Heart left ventricle (tissue), 16 donors: ENCODE measurements around the gene CHN2. TPM values are rescaled to one million over a fixed set of nuclear protein-coding genes. Genes with fewer than 3 reads are reported as not detected.

ENCODE experiments used
- ATAC-seq, 4 donors: fragments of 200-7000 bp; cut with Tn5 transposase; one replicate each; pipeline ENCODE4 v1.9.1; 2020 to 2022; ENCODE audit warnings: moderate library complexity in 4 of 4, mild to moderate bottlenecking in 3 of 4, moderate number of reproducible peaks in 1 of 4
- DNase-seq, 5 donors: peaks; one replicate each; pipeline ENCODE4 v3.0.0-alpha.2; 2020
- H3K27ac ChIP-seq, 12 donors: fragments of 200-600 bp; sonication (generic) in 4 of 12; one replicate each; pipeline versions ENCODE4 v1.5.0 to v1.8.0; 2016 to 2022; ENCODE audit warnings: mild to moderate bottlenecking in 2 of 12
- H3K27me3 ChIP-seq, 9 donors: fragments of 200-600 bp; sonication (generic) in 2 of 9; one replicate each; pipeline versions ENCODE4 v1.5.1 to v1.8.0; 2016 to 2022; ENCODE audit warnings: mild to moderate bottlenecking in 3 of 9
- H3K36me3 ChIP-seq, 9 donors: fragments of 200-600 bp; sonication (generic) in 2 of 9; one replicate each; pipeline versions ENCODE4 v1.5.0 to v1.8.0; 2018 to 2022; ENCODE audit warnings: mild to moderate bottlenecking in 2 of 9
- H3K4me1 ChIP-seq, 12 donors: fragments of 200-600 bp; sonication (generic) in 4 of 12; one replicate each; pipeline versions ENCODE4 v1.5.0 to v1.8.0; 2016 to 2022; ENCODE audit warnings: mild to moderate bottlenecking in 3 of 12
- H3K4me3 ChIP-seq, 12 donors: fragments of 200-600 bp; sonication (generic) in 4 of 12; one replicate each; pipeline versions ENCODE4 v1.5.0 to v1.8.0; 2017 to 2022; ENCODE audit warnings: mild to moderate bottlenecking in 9 of 12, moderate library complexity in 4 of 12
- H3K9me3 ChIP-seq, 12 donors: fragments of 200-600 bp; sonication (generic) in 4 of 12; one replicate each; pipeline versions ENCODE4 v1.5.0 to v1.8.0; 2016 to 2022; ENCODE audit warnings: mild to moderate bottlenecking in 1 of 12
- CTCF ChIP-seq, 12 donors: fragments of 200-600 bp; sonication (generic) in 4 of 12; IDR thresholded peaks; one replicate each; pipeline versions ENCODE4 v1.5.0 to v1.8.0; 2018 to 2022; ENCODE audit warnings: antibody characterized with exemption in 12 of 12, mild to moderate bottlenecking in 5 of 12
- POLR2A ChIP-seq, 2 donors: fragments of 450-650 bp; IDR thresholded peaks; one replicate each; pipeline ENCODE4 v1.6.1; 2017; ENCODE audit warnings: antibody characterized with exemption in 2 of 2, mild to moderate bottlenecking in 2 of 2, moderate library complexity in 2 of 2
- WGBS, 4 donors: extraction: QIAGEN DNeasy Blood & Tissue Kit in 2 of 4; methylation state at CpG; one replicate each; pipeline versions ENCODE4 v1.1.5 to v1.1.7; 2013 to 2018; 5-methylcytosine and 5-hydroxymethylcytosine counted together
- intact Hi-C, 10 donors: fragments of 100-400 bp; cut with DNase I; formaldehyde crosslinking; loops; one replicate each; pipeline versions ENCODE4 v1.11.1 to v1.14.2; 2022
- polyA plus RNA-seq, 2 donors: library from polyadenylated mRNA; stranded (reverse); fragments of 200-250 nt; gene quantifications; one replicate each; pipeline ENCODE4 v1.2.3, GENCODE V29; 2013
- total RNA-seq, 9 donors: library from RNA; depleted of rRNA in 2 of 9; stranded (reverse); fragments of >200 nt in 2 of 9; fragmentation: NEBNext Ultra II Directional in 3 of 9; extraction: Animal tissue kit (Norgen Biotek cat#: 25700) in 3 of 9; gene quantifications; one replicate each; pipeline versions ENCODE4 v1.1.0 to v1.2.4, GENCODE V29; 2016 to 2023
- donor health status: ischemic (EF 13 %, LVEDD 7.1; RV severe dilation, severe dysfunction).
- donor health status: healthy with polysubstance abuse.
- donor health status: DM: no; HTN: yes; CAD: no.
- donor health status: DM: no; HTN: no; CAD: no.
- donor health status: ischemic (EF 25% LVEDD 6.9; RV normal size, moderate dysfunction).
- donor health status: ischemic (EF 25% LVEDD 5.7; RV mildly dilated, moderate dysfunction).
- donor health status: healthy.
- donor health status: DM: yes; HTN: yes; CAD: no.
- donor health status: ischemic (EF 35%, LVEDD 5.7; RV mildly dilated, moderate dysfunction).
- donor health status: nonischemic (EF 11% LVEDD 7.7; RV severe dilation, severe dysfunction).
- donor health status: DM: yes; HTN: yes; CAD: no.
- donor health status: PGD.
- donor health status: ischemic (EF 29% LVEDD 5.4; RV normal size, mild dysfunction).
- donor health status: nonischemic (EF 23%, LVEDD 6.1; RV moderate dilation, normal function).

Gene CHN2
- total and polyA plus RNA-seq, 11 donors = 11.2 to 54.4 (median 33.6) TPM

GRCh38 chr7:29476916-29477315, 282.3 kb downstream of the CHN2 start:
- H3K27ac ChIP-seq = no peak overlapping the region
- TF ChIP-seq CTCF (IDR thresholded peaks at IDR 0.05) (no peak), POLR2A (IDR thresholded peaks at IDR 0.05) (no peak)
- no peak for ATAC-seq
- H3K36me3 ChIP-seq = no peaks in the 10 kb centered on the region
- H3K4me1 ChIP-seq = peaks cover 0 to 37% (median 19%) of the 10 kb centered on the region in 12 donors
- H3K9me3 ChIP-seq = no peaks in the 10 kb centered on the region
- H3K27me3 ChIP-seq = no peaks in the 10 kb centered on the region
- DNase-seq = no peak
- no peak overlapping the region for H3K4me3 ChIP-seq
- WGBS, 4 donors = 41 to 63% (median 53%) methylated on average over 4 of the region's 4 CpGs
- intact Hi-C loops = no loop called here

- H3K27me3 ChIP-seq = no peaks in the 10 kb centered on the region
Measured at GRCh38 chr7:29478226-29478625, 283.7 kb downstream of the CHN2 start.

GRCh38 chr7:29478687-29479240, 284.2 kb downstream of the CHN2 start:
- no peak overlapping the region for H3K4me3 ChIP-seq
- ATAC-seq (no peak), DNase-seq (no peak)
- peaks cover 0 to 49% (median 21%) of the 10 kb centered on the region in 12 donors for H3K4me1 ChIP-seq
- H3K9me3 ChIP-seq = no peaks in the 10 kb centered on the region
- no peaks in the 10 kb centered on the region for H3K27me3 ChIP-seq
- TF ChIP-seq CTCF (IDR thresholded peaks at IDR 0.05) = no peak
- no peak for TF ChIP-seq POLR2A (IDR thresholded peaks at IDR 0.05)
- intact Hi-C loops = no loop called here
- no peaks in the 10 kb centered on the region for H3K36me3 ChIP-seq
- peak overlapping the region in 2 of 12 donors; percentile 67 to 88 for H3K27ac ChIP-seq
- 80 to 91% (median 89%) methylated on average over 4 of the region's 4 CpGs for WGBS, 4 donors

More at GRCh38 chr7:29478226-29478625, 283.7 kb downstream of the CHN2 start:
- ATAC-seq (no peak), DNase-seq (no peak)
- peaks cover 0 to 44% (median 21%) of the 10 kb centered on the region in 12 donors for H3K4me1 ChIP-seq
- no peak overlapping the region for H3K4me3 ChIP-seq
- WGBS, 4 donors = 84 to 96% (median 89%) methylated on average over 3 of the region's 3 CpGs
- no peak for TF ChIP-seq POLR2A (IDR thresholded peaks at IDR 0.05)
- TF ChIP-seq CTCF (IDR thresholded peaks at IDR 0.05) = no peak
- H3K9me3 ChIP-seq = no peaks in the 10 kb centered on the region
- no peak overlapping the region for H3K27ac ChIP-seq
- intact Hi-C loops = no loop called here
- H3K36me3 ChIP-seq = no peaks in the 10 kb centered on the region

- WGBS, 4 donors = 46 to 56% (median 52%) methylated on average over 14 to 17 of the region's 17 CpGs
Measured at GRCh38 chr7:29479301-29480200, 285.0 kb downstream of the CHN2 start.

More at GRCh38 chr7:29479301-29480200, 285.0 kb downstream of the CHN2 start:
- Histone ChIP-seq H3K4me3 (peak overlapping the region in 8 of 12 donors; percentile 11 to 47 (median 28)), H3K27ac (peak overlapping the region; percentile 45 to 88 (median 69)), H3K36me3 (no peaks in the 10 kb centered on the region), H3K27me3 (no peaks in the 10 kb centered on the region), H3K9me3 (no peaks in the 10 kb centered on the region), H3K4me1 (peaks cover 0 to 50% (median 21%) of the 10 kb centered on the region in 12 donors)
- intact Hi-C loops = no loop called here
- peak in 1 of 5 donors; percentile 49 for DNase-seq
- ATAC-seq = peak; percentile 33 to 53 (median 38)
- TF ChIP-seq POLR2A (IDR thresholded peaks at IDR 0.05) (no peak), CTCF (IDR thresholded peaks at IDR 0.05) (no peak)
